Body of pancreas (tissue), 4 donors: ENCODE data around the gene RASSF6.

Source experiments
- CTCF ChIP-seq, 7 experiments: fragments of 450-650 bp in 4 of 7; fragments of 200-600 bp in 3 of 7; sonication (generic) in 3 of 7; IDR thresholded peaks; one replicate each; pipeline ENCODE4 v1.5.1; 2016 to 2019; ENCODE audit warnings: antibody characterized with exemption in 7 of 7
- POLR2A ChIP-seq, 3 donors: fragments of 450-650 bp; IDR thresholded peaks; one replicate each; pipeline ENCODE4 v1.6.1; 2016; ENCODE audit warnings: antibody characterized with exemption in 3 of 3, mild to moderate bottlenecking in 2 of 3

- TF ChIP-seq CTCF (IDR thresholded peaks at IDR 0.05) (no peak), POLR2A (IDR thresholded peaks at IDR 0.05) (no peak)
Measured at GRCh38 chr4:73660808-73661207, 40.6 kb upstream of the RASSF6 start.
